Right lobe of liver (tissue), 6 donors: ENCODE data around the gene GLP2R. TPM values are rescaled to one million over a fixed set of nuclear protein-coding genes. Genes with fewer than 3 reads are reported as not detected.

Source experiments
- ATAC-seq, 4 donors: fragments of 200-7000 bp; cut with Tn5 transposase; one replicate each; pipeline ENCODE4 v1.9.1; 2020; ENCODE audit warnings: mild to moderate bottlenecking in 4 of 4, moderate library complexity in 4 of 4
- DNase-seq, 3 donors: peaks; one replicate each; pipeline ENCODE4 v3.0.0-alpha.2; 2020
- H3K27ac ChIP-seq, 3 donors: fragments of 200-600 bp; one replicate each; pipeline ENCODE4 v1.8.0; 2022
- H3K27me3 ChIP-seq, 2 donors: fragments of 200-600 bp; one replicate each; pipeline ENCODE4 v1.8.0; 2022
- H3K36me3 ChIP-seq, 4 donors: fragments of 200-600 bp; sonication (generic) in 1 of 4; one replicate each; pipeline versions ENCODE4 v1.5.1 to v1.8.0; 2017 to 2022; ENCODE audit warnings: control low read depth in 1 of 4
- H3K4me1 ChIP-seq, 4 donors: fragments of 200-600 bp; sonication (generic) in 1 of 4; one replicate each; pipeline versions ENCODE4 v1.5.1 to v1.8.0; 2017 to 2022; ENCODE audit warnings: control low read depth in 1 of 4
- H3K4me3 ChIP-seq, 3 donors: fragments of 200-600 bp; one replicate each; pipeline ENCODE4 v1.8.0; 2022
- H3K9me3 ChIP-seq, 4 donors: fragments of 200-600 bp; sonication (generic) in 1 of 4; one replicate each; pipeline versions ENCODE4 v1.5.1 to v1.8.0; 2017 to 2022; ENCODE audit warnings: control low read depth in 1 of 4
- POLR2A ChIP-seq: fragments of 450-650 bp; IDR thresholded peaks from one replicate; pipeline ENCODE4 v1.6.1; 2017; ENCODE audit warnings: antibody characterized with exemption, mild to moderate bottlenecking
- WGBS: methylation state at CpG from one replicate; pipeline ENCODE4 v1.1.6; 2018; ENCODE audit warnings: low coverage, low lambda C conversion rate; ENCODE audit not compliant: insufficient coverage; ENCODE audit errors: missing lambda C conversion rate; 5-methylcytosine and 5-hydroxymethylcytosine counted together
- intact Hi-C, 2 donors: fragments of 100-400 bp; cut with DNase I; formaldehyde crosslinking; loops; one replicate each; pipeline versions ENCODE4 v1.11.2 to v1.14.1; 2022
- total RNA-seq, 6 experiments: library from RNA; depleted of rRNA in 2 of 6; stranded (reverse); fragments of >200 nt in 2 of 6; fragmentation: NEBNext Ultra II Directional in 3 of 6; extraction: Animal tissue kit (Norgen Biotek cat#: 25700) in 3 of 6; gene quantifications; one replicate each; pipeline versions ENCODE4 v1.1.0 to v1.2.4, GENCODE V29; 2016 to 2023
- TF ChIP-seq, protein P1 (sequence below), 4 donors: fragments of 200-600 bp in 3 of 4; fragments of 450-650 bp in 1 of 4; IDR thresholded peaks; one replicate each; pipeline versions ENCODE4 v1.5.1 to v1.8.0; 2016 to 2022; ENCODE audit warnings: antibody characterized with exemption in 4 of 4, mild to moderate bottlenecking in 2 of 4
- donor health status: DM: no; HTN: yes; CAD: no.
- donor health status: DM: no; HTN: no; CAD: no.
- donor health status: DM: no; HTN: no; CAD: no.
- donor health status: DM: no; HTN: yes; CAD: no.
- donor health status: DM: no; HTN: yes; CAD: no.

GLP2R gene
- total RNA-seq, 6 experiments from 2014 or later: 0.12 to 2.4 (median 0.63) TPM

DNA sequence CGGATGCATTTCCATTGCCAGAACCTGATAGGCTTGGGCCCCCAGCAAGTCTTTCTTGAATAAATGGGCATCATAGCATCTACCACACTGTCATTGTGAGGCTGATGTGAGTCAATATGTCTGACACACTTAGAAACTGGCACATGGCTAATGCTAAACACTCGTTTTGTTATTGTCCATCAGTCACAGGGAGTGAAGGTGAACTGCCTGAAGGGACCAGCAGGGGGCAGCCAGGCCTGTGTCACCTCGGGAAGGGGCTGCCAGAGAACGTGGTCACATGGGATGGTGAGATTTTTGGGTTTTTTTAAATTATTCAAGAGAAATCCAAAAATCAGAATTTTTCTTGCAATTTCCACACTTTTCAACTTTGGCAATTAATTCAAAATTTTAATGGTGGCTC is 80.2 kb downstream of the GLP2R start:
- no peaks in the 10 kb centered on the region for H3K27me3 ChIP-seq
- TF ChIP-seq, protein P1, sequence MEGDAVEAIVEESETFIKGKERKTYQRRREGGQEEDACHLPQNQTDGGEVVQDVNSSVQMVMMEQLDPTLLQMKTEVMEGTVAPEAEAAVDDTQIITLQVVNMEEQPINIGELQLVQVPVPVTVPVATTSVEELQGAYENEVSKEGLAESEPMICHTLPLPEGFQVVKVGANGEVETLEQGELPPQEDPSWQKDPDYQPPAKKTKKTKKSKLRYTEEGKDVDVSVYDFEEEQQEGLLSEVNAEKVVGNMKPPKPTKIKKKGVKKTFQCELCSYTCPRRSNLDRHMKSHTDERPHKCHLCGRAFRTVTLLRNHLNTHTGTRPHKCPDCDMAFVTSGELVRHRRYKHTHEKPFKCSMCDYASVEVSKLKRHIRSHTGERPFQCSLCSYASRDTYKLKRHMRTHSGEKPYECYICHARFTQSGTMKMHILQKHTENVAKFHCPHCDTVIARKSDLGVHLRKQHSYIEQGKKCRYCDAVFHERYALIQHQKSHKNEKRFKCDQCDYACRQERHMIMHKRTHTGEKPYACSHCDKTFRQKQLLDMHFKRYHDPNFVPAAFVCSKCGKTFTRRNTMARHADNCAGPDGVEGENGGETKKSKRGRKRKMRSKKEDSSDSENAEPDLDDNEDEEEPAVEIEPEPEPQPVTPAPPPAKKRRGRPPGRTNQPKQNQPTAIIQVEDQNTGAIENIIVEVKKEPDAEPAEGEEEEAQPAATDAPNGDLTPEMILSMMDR (IDR thresholded peaks at IDR 0.05): peak; percentile 15 to 41 (median 31)
- no peak for TF ChIP-seq POLR2A
- intact Hi-C loops: no loop called here
- no peaks in the 10 kb centered on the region for H3K36me3 ChIP-seq
- 6% methylated on average over 3 of the region's 4 CpGs for WGBS
- no peaks in the 10 kb centered on the region for H3K9me3 ChIP-seq
- H3K4me1 ChIP-seq: no peaks in the 10 kb centered on the region
- H3K4me3 ChIP-seq: no peak overlapping the region
- ATAC-seq (no peak), DNase-seq (no peak)
- no peak overlapping the region for H3K27ac ChIP-seq

DNA sequence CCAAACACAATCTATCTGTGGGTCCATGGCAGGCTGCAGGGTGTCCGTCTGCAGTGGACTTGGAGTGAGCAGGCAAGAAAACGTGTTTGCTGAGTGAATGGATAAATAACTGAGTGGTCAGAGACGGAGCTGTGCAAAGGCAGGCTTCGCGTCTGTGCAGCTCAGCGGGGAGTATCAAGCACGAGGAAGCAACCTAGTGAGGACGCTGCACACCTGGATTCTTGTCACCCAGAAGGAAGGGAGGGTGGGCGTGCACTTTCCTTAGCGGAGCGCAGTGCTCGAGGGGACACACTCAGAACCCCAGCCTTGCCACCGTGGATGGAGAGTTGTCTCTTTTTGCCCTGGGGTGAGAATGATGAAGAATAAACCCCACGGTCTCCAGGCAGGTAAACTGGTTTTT is 80.9 kb downstream of the GLP2R start:
- no peak overlapping the region for H3K27ac ChIP-seq
- no peaks in the 10 kb centered on the region for H3K4me1 ChIP-seq
- 47% methylated on average over 4 of the region's 14 CpGs for WGBS
- DNase-seq (no peak), ATAC-seq (no peak)
- no peaks in the 10 kb centered on the region for H3K36me3 ChIP-seq
- intact Hi-C loops: no loop called here
- no peaks in the 10 kb centered on the region for H3K9me3 ChIP-seq
- H3K4me3 ChIP-seq: no peak overlapping the region
- no peak for TF ChIP-seq POLR2A
- TF ChIP-seq, protein P1 (IDR thresholded peaks at IDR 0.05): no peak
- H3K27me3 ChIP-seq: no peaks in the 10 kb centered on the region

DNA sequence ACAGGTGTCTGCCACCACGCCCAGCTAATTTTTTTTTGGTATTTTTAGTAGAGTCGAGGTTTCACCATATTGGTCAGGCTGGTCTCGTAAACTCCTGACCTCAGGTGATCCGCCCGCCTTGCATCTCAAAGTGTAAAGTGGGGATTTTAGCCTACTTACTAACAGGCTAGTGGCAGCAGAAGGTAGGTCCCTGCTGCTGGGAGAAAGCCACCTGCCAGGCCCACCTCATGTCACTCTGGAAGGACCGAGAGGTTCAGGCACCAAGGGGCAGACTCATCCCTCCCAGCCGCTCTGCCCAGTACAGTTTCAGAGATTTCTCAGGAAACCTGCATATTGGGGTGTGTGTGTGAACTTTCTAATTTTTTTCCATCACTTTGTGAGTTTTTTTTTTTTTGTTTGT is 81.4 kb downstream of the GLP2R start:
- no peaks in the 10 kb centered on the region for H3K4me1 ChIP-seq
- 66% methylated on average over 3 of the region's 7 CpGs for WGBS
- H3K36me3 ChIP-seq: no peaks in the 10 kb centered on the region
- no peak for ATAC-seq
- no peaks in the 10 kb centered on the region for H3K9me3 ChIP-seq
- intact Hi-C loops: no loop called here
- no peak overlapping the region for H3K4me3 ChIP-seq
- H3K27me3 ChIP-seq: no peaks in the 10 kb centered on the region
- no peak for DNase-seq
- TF ChIP-seq, protein P1 (IDR thresholded peaks at IDR 0.05): no peak
- TF ChIP-seq POLR2A: no peak
- no peak overlapping the region for H3K27ac ChIP-seq

DNA sequence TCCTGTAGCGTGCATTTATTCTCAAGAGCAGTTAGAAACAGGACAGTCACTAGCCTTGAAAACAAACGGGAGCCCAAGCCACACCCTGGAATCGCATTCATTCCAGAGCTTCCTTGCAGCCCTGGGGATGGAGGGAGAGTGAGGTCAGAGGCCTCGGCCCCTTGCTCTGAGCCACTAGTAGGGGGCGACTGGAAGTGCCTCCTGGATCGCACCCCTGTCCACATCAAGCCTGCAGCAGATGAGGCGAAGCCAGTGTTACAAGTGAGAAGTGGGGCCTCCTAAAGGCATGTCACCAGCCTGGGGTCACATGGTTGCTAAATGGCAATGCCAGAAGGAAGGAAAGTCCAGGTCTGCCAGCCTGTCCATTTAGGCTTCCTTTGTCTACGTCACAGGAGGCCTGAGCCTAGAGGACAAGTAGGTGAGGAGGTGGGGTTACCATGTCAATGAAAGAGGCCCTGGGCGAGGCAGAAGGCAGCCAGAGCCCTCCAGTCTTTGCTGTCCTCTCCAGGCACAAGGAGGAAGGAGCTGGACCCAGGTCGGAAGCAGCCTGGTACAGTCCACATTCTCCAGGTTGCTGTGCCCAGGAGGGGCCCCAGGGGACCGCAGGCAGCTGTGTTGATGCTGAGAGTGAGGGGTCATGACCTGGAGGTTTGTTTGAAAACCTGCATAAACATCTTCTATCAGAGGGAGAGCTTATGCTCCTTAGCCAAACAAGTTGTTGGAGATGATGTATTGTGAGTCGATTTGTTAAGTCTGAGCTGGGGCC is 82.3 kb downstream of the GLP2R start:
- Histone ChIP-seq H3K27ac (no peak overlapping the region), H3K9me3 (no peaks in the 10 kb centered on the region), H3K4me1 (no peaks in the 10 kb centered on the region), H3K36me3 (no peaks in the 10 kb centered on the region), H3K27me3 (no peaks in the 10 kb centered on the region), H3K4me3 (no peak overlapping the region)
- DNase-seq (no peak), ATAC-seq (no peak)
- TF ChIP-seq, protein P1 (IDR thresholded peaks at IDR 0.05): no peak
- no peak for TF ChIP-seq POLR2A
- intact Hi-C loops: no loop called here
- WGBS: 19% methylated on average over 4 of the region's 12 CpGs
